ENCODE results near the gene ZNF511.

Gene ZNF511

GRCh38 chr10:133350283-133350949, 41.7 kb downstream of the ZNF511 start:
- Histone ChIP-seq H3K4me1 (ENCODE audit: insufficient read depth, low read length) (0 out of 2 replicates have a peak, but pooled peaks cover 5% of the 10 kb centered on the region), H3K27me3 (ENCODE audit: insufficient read depth, low read length) (no peaks in the 10 kb centered on the region), H3K9ac (ENCODE audit: low read depth, low read length) (no peak overlapping the region), H3K4me3 (ENCODE audit: low read length) (no peak overlapping the region), H3K9me3 (ENCODE audit: insufficient read depth, low read depth, low read length) (no peaks in the 10 kb centered on the region), H3K36me3 (ENCODE audit: insufficient read depth, low read length) (0 out of 2 replicates have a peak, but pooled peaks cover 1% of the 10 kb centered on the region), H3K27ac (ENCODE audit: low read depth, low read length) (no peak overlapping the region)
- 85% methylated on average over 12 of the region's 12 CpGs for WGBS

- H3K27me3 ChIP-seq (ENCODE audit: insufficient read depth, low read length), result no peaks in the 10 kb centered on the region
- no peak overlapping the region for H3K4me3 ChIP-seq (ENCODE audit: low read length)
- H3K36me3 ChIP-seq (ENCODE audit: insufficient read depth, low read length), result peaks cover 5% of the 10 kb centered on the region; the same call in 1 of the 2 replicates
- H3K9me3 ChIP-seq (ENCODE audit: insufficient read depth, low read depth, low read length), result no peaks in the 10 kb centered on the region
- no peak overlapping the region for H3K27ac ChIP-seq (ENCODE audit: low read depth, low read length)
- WGBS, result 65% methylated on average over 13 of the region's 13 CpGs
- H3K9ac ChIP-seq (ENCODE audit: low read depth, low read length), result no peak overlapping the region
- H3K4me1 ChIP-seq (ENCODE audit: insufficient read depth, low read length), result 0 out of 2 replicates have a peak, but pooled peaks cover 5% of the 10 kb centered on the region
These were observed 42.2 kb downstream of the ZNF511 start for GRCh38 chr10:133350950-133351329.

GRCh38 chr10:133351408-133352318, 42.9 kb downstream of the ZNF511 start:
- Histone ChIP-seq H3K36me3 (ENCODE audit: insufficient read depth, low read length) (peaks cover 10% of the 10 kb centered on the region; the same call in 1 of the 2 replicates), H3K4me3 (ENCODE audit: low read length) (no peak overlapping the region), H3K27ac (ENCODE audit: low read depth, low read length) (no peak overlapping the region), H3K4me1 (ENCODE audit: insufficient read depth, low read length) (0 out of 2 replicates have a peak, but pooled peaks cover 7% of the 10 kb centered on the region), H3K9ac (ENCODE audit: low read depth, low read length) (no peak overlapping the region), H3K9me3 (ENCODE audit: insufficient read depth, low read depth, low read length) (no peaks in the 10 kb centered on the region), H3K27me3 (ENCODE audit: insufficient read depth, low read length) (no peaks in the 10 kb centered on the region)
- WGBS, result 69% methylated on average over 24 of the region's 24 CpGs

GRCh38 chr10:133353202-133353959, 44.7 kb downstream of the ZNF511 start:
- WGBS, result 76% methylated on average over 16 of the region's 16 CpGs
- Histone ChIP-seq H3K4me1 (ENCODE audit: insufficient read depth, low read length) (0 out of 2 replicates have a peak, but pooled peaks cover 3% of the 10 kb centered on the region), H3K27ac (ENCODE audit: low read depth, low read length) (no peak overlapping the region)

GRCh38 chr10:133353988-133354605, 45.4 kb downstream of the ZNF511 start:
- no peak overlapping the region for H3K9ac ChIP-seq (ENCODE audit: low read depth, low read length)
- 90% methylated on average over 15 of the region's 16 CpGs for WGBS
- H3K27me3 ChIP-seq (ENCODE audit: insufficient read depth, low read length), result no peaks in the 10 kb centered on the region; the same call in 1 of the 2 replicates
- no peak overlapping the region for H3K4me3 ChIP-seq (ENCODE audit: low read length)
- H3K9me3 ChIP-seq (ENCODE audit: insufficient read depth, low read depth, low read length), result no peaks in the 10 kb centered on the region
- H3K36me3 ChIP-seq (ENCODE audit: insufficient read depth, low read length), result peaks cover 10% of the 10 kb centered on the region; the same call in 1 of the 2 replicates
- H3K27ac ChIP-seq (ENCODE audit: low read depth, low read length), result no peak overlapping the region
- H3K4me1 ChIP-seq (ENCODE audit: insufficient read depth, low read length), result 0 out of 2 replicates have a peak, but pooled peaks cover 3% of the 10 kb centered on the region

More at GRCh38 chr10:133353202-133353959, 44.7 kb downstream of the ZNF511 start:
- Histone ChIP-seq H3K36me3 (ENCODE audit: insufficient read depth, low read length) (peaks cover 10% of the 10 kb centered on the region; the same call in 1 of the 2 replicates), H3K27me3 (ENCODE audit: insufficient read depth, low read length) (no peaks in the 10 kb centered on the region; the same call in 1 of the 2 replicates), H3K9ac (ENCODE audit: low read depth, low read length) (no peak overlapping the region), H3K4me3 (ENCODE audit: low read length) (no peak overlapping the region), H3K9me3 (ENCODE audit: insufficient read depth, low read depth, low read length) (no peaks in the 10 kb centered on the region)

GRCh38 chr10:133354672-133355240, 46.0 kb downstream of the ZNF511 start:
- 0 out of 2 replicates have a peak, but pooled peaks cover 3% of the 10 kb centered on the region for H3K4me1 ChIP-seq (ENCODE audit: insufficient read depth, low read length)
- peaks cover 10% of the 10 kb centered on the region; the same call in 1 of the 2 replicates for H3K36me3 ChIP-seq (ENCODE audit: insufficient read depth, low read length)
- no peak overlapping the region for H3K9ac ChIP-seq (ENCODE audit: low read depth, low read length)
- WGBS, result 94% methylated on average over 14 of the region's 14 CpGs
- H3K27me3 ChIP-seq (ENCODE audit: insufficient read depth, low read length), result no peaks in the 10 kb centered on the region; the same call in 1 of the 2 replicates
- H3K27ac ChIP-seq (ENCODE audit: low read depth, low read length), result no peak overlapping the region
- H3K4me3 ChIP-seq (ENCODE audit: low read length), result no peak overlapping the region
- no peaks in the 10 kb centered on the region for H3K9me3 ChIP-seq (ENCODE audit: insufficient read depth, low read depth, low read length)

GRCh38 chr10:133355266-133355665, 46.6 kb downstream of the ZNF511 start:
- Histone ChIP-seq H3K27ac (ENCODE audit: low read depth, low read length) (no peak overlapping the region), H3K36me3 (ENCODE audit: insufficient read depth, low read length) (peaks cover 10% of the 10 kb centered on the region; the same call in 1 of the 2 replicates), H3K27me3 (ENCODE audit: insufficient read depth, low read length) (no peaks in the 10 kb centered on the region; the same call in 1 of the 2 replicates), H3K9me3 (ENCODE audit: insufficient read depth, low read depth, low read length) (no peaks in the 10 kb centered on the region), H3K9ac (ENCODE audit: low read depth, low read length) (no peak overlapping the region), H3K4me1 (ENCODE audit: insufficient read depth, low read length) (0 out of 2 replicates have a peak, but pooled peaks cover 3% of the 10 kb centered on the region), H3K4me3 (ENCODE audit: low read length) (no peak overlapping the region)
- 84% methylated on average over 6 of the region's 6 CpGs for WGBS

GRCh38 chr10:133355991-133356390, 47.3 kb downstream of the ZNF511 start:
- Histone ChIP-seq H3K4me1 (ENCODE audit: insufficient read depth, low read length) (0 out of 2 replicates have a peak, but pooled peaks cover 3% of the 10 kb centered on the region), H3K36me3 (ENCODE audit: insufficient read depth, low read length) (peaks cover 10% of the 10 kb centered on the region; the same call in 1 of the 2 replicates), H3K27me3 (ENCODE audit: insufficient read depth, low read length) (no peaks in the 10 kb centered on the region; the same call in 1 of the 2 replicates), H3K9ac (ENCODE audit: low read depth, low read length) (no peak overlapping the region), H3K9me3 (ENCODE audit: insufficient read depth, low read depth, low read length) (no peaks in the 10 kb centered on the region), H3K27ac (ENCODE audit: low read depth, low read length) (no peak overlapping the region), H3K4me3 (ENCODE audit: low read length) (no peak overlapping the region)
- WGBS, result 94% methylated on average over 3 of the region's 3 CpGs

- Histone ChIP-seq H3K27me3 (ENCODE audit: insufficient read depth, low read length) (no peaks in the 10 kb centered on the region; the same call in 1 of the 2 replicates), H3K9ac (ENCODE audit: low read depth, low read length) (peak overlapping the region; percentile 74), H3K27ac (ENCODE audit: low read depth, low read length) (no peak overlapping the region), H3K36me3 (ENCODE audit: insufficient read depth, low read length) (peaks cover 13% of the 10 kb centered on the region; the same call in 1 of the 2 replicates), H3K4me3 (ENCODE audit: low read length) (peak overlapping the region; percentile 89), H3K4me1 (ENCODE audit: insufficient read depth, low read length) (0 out of 2 replicates have a peak, but pooled peaks cover 3% of the 10 kb centered on the region), H3K9me3 (ENCODE audit: insufficient read depth, low read depth, low read length) (no peaks in the 10 kb centered on the region)
- 37% methylated on average over 27 of the region's 27 CpGs for WGBS
These were observed 48.0 kb downstream of the ZNF511 start for GRCh38 chr10:133356549-133357284.

Measured in HUES64 (cell line).